ENCODE data around the gene SOX8.

Gene SOX8

GRCh38 chr16:959232-960040, 22.1 kb upstream of the SOX8 start:
- no peak for DNase-seq

DNA sequence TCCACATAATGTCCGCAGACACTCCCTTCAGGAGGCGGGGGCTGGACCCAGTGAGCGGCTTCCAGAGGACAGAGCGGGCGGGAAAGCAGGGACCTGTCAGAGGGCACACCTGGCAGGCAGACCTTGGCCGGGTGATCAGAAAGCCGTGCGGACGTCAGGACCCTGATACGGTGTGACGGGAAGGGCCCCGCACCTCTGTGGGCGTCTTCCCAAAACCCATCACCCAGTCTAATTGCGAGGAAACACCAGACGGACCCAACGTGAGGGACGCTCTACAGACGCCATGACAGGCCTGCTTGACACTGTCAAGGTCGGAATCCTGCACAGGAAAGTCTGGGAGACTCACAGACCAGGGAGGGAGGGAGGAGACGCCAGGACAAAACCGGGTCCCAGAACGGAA, 19.2 kb upstream of the SOX8 start:
- no peak for DNase-seq

- DNase-seq = no peak
Measured at GRCh38 chr16:962901-963814, 18.4 kb upstream of the SOX8 start.

- no peak for DNase-seq
Measured at GRCh38 chr16:963913-964312, 17.7 kb upstream of the SOX8 start.

DNA sequence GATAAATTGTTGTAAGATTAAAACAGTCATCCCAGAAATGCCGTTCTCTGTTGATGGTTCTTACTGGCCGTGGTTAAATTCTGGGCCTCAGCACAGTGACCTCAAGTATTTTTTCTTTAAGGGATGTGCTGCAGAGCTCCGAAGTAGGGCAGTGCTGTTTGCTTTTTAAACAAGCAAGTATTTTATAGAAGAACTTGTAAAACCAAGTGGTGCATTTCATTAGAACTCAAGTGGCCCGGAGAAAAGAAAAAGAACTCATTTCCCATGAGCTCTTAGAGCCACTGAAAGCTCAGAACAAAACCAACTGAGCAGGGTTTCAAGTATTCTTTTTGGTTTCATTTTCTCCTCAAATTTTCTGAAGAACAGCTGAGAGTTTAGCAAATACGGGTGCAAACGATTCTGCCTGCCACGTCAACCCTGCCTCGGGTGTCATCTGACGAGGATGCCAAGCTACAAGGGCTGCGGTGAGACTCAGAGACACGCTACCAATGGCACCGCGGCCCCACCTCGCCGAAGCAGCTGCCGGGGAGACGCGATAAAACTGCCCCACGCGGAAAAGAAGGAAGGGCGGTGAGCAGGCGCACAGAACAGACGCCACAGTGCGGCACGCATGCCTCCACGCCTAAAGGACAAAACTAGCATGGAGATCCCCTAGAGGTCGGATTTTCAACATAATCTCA, 17.1 kb upstream of the SOX8 start:
- DNase-seq = no peak

GRCh38 chr16:965036-965395, 16.6 kb upstream of the SOX8 start:
- DNase-seq = no peak

- DNase-seq = no peak
Measured at GRCh38 chr16:965487-965886, 16.1 kb upstream of the SOX8 start.

- no peak for DNase-seq
Measured at GRCh38 chr16:966035-966434, 15.5 kb upstream of the SOX8 start.

DNA sequence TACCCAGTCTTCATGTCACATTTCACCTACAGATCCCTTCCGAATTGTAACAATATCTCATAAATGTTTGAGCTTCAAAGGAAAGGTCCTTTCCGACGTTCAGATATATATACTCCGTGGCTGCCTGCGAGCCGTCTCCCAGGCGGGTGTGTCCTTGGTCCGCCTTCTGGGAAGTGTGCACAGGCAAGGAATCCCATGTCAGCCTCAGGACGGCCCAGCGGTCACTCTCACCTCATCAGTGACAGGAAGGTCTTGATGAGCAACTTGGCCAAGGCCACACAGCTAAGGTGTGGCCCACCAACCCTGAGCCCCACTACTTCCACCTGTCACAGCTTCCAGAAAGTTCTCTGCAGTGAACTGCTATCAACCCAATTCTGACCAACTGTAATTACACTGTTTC, 15.1 kb upstream of the SOX8 start:
- DNase-seq = no peak

- no peak for DNase-seq
Measured at GRCh38 chr16:967077-967541, 14.5 kb upstream of the SOX8 start.

GRCh38 chr16:967546-968295, 13.8 kb upstream of the SOX8 start:
- DNase-seq = no peak

DNA sequence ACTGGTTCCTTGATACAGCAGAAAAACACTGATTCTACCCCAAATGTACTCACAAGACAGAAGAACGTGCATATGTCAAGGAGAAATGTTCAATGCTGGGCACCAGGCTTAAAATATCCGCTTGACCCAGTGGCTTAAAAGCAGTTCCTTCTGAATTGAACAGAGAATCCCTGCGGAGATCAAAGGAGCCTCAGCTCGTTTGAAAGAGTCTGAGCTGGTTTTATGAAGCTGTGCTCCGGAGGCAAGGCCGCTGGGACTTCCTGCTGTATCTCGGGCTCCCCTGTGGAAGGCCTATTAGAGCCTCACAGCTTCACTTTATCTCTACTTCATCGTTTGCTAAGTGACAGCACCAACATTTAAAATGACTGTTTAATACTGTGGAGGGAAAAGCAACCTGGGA, 12.9 kb upstream of the SOX8 start:
- DNase-seq = no peak

DNA sequence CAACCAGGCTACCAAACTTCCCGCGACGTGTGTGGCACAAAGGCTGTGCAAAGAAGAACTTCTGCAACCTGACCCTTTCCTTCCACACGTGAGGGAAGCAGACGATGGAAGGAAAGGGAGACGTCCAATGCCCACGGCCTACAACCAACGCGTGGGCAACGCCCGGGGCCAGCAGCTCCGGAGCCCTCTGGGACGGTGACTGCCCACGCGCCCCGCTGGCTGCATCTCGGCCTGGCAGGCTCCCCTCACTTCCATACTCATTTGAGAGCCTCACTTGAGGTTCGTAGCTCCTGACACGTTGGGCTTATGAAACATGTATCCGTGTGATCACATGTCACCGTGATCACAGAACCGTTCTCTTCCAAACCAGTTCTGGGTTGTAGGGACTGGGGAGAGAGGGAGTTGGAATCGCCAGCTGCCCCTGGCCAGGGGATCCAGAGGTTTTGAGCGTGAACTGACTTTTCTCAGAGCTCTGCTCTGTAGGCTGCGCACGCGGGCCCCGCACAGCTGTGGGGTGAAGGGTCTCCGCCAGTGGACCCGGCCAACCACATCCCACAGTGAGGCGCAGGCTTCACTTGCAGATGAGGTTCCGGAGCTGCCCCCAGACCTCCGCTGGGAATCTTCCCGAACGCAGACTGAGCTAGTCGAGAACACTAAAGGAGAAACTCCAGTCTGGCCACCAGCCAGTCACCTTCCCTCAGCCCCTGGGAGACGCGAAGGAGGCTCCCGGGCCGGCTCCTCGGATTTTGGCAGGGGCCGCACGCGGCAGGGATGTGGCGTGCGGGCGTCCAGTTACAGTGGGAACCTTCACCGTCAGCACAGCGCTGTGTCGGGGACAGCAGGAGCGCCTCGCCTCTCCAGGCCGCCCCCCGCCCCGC, 11.8 kb upstream of the SOX8 start:
- peak; percentile 69 for DNase-seq

DNA sequence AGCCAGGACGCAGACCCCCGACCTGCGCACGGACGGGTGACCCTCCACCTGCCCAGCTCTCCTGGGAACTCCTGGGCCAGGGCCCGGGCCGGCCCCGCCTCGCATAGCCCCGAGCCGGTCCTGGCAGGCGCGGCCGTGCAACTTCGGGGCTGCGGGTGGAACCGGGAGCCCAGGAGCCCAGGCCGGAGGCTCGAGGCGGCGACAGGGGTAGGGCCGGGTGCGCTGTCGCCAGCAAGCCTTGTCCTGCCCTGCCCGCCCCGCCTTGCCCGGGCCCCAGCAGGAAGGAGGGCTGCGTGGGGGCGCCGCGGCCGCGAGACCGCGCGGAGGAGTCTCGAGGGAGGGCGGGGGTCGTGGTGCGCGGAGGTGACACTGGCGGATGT, 11.2 kb upstream of the SOX8 start:
- no peak for DNase-seq

- DNase-seq = peak; percentile 97
Measured at GRCh38 chr16:970766-971581, 10.6 kb upstream of the SOX8 start, which contains the start of gene LMF1. Gene LMF1, minus strand, starts transcription at chr16:970984. Its CDS starts 4 bp downstream, at chr16:970980.

- DNase-seq = no peak
Measured at GRCh38 chr16:971582-971905, 10.0 kb upstream of the SOX8 start.

- DNase-seq = no peak
Measured at GRCh38 chr16:971981-972315, 9.6 kb upstream of the SOX8 start.

DNA sequence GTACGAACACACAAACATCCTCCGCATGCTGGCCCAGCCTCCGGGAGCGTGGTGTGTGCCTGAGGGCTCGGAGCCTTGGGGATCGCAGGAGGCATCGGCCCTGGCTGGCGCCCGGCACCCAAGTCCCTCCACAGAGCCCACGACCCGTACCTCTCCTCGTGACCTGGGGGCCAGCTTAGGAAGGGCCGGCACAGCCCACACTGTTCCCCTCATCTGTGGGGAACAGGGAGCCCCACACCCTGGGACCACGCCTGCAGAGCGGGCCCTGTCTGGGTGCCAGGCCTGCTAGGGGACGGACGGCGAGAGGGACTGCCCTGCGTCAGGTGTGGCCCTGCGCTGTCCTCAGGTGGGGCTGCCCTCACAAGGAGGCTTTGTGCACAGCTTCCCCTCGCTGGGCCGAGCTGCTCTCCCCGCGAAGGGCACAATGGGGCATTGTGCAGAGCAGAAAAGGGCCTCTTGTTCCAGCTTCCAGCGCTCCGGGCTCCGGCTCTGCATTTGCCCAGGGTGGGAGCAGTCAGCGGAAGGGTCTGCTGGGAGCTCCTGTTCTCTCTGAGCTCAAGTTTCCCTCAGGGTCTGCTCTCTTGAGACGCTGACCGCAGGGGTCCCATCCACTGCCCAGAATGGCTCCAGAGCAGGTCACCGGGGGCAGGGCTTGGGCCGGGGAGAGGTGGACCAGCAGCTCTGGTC, 9.1 kb upstream of the SOX8 start:
- DNase-seq = peak; percentile 58

GRCh38 chr16:973366-973765, 8.2 kb upstream of the SOX8 start:
- DNase-seq = peak; percentile 17

DNA sequence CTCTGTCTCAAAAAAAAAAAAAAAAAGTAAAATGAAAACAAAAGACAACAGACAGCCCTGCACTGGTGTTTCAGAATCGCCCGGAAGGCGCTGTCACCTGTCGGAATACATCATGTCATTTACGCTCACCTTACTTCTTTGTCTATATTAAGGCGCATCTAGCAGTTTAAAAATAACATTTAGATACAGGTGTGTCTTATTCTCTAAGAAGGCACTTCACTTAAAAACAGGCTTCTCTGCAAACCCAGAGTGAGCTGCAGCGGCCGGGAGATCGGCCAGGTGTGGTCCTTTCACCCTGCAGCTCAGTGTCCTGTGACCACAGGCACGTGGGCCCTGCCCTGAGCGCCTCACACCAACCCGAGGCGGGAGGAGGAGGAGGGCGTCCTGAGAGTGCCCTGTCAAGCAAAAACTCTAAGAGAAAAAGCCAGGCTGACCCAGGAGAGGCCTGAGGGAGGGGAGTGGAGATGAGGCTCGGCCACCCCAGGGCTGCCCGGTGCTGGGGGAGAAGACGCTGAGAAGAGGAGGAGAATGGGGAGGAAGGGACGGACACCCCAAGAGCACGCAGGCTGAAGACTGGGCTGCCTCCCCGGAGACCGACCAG, 7.5 kb upstream of the SOX8 start:
- DNase-seq = peak; percentile 33

Data from femur (tissue), 1 donor.